NB4 (cell line): Measurements from ENCODE around the gene TFCP2.

Source experiments
- CTCF ChIP-seq: IDR thresholded peaks from one replicate; pipeline ENCODE4 v1.5.1; 2012; ENCODE audit warnings: low read depth, low read length
- POLR2A ChIP-seq: IDR thresholded peaks from 2 replicates; pipeline ENCODE4 v1.6.1; 2011; ENCODE audit warnings: mild to moderate bottlenecking; ENCODE audit not compliant: insufficient read length; ENCODE audit errors: extremely low read depth

- TF ChIP-seq CTCF: no peak
- no peak for TF ChIP-seq POLR2A
Observed at GRCh38 chr12:51128919-51129318, 44.0 kb downstream of the TFCP2 start.
